HFFc6 (cell line): ENCODE results near the gene SYNGR4. TPM values are rescaled to one million over a fixed set of nuclear protein-coding genes. Genes with fewer than 3 reads are reported as not detected.

Experiments
- DNase-seq: peaks from one replicate; pipeline ENCODE4 v3.0.0-alpha.2; 2018
- H3K27ac Mint-ChIP-seq: 2 replicates; pipeline ENCODE4 v1.8.0; 2020; ENCODE audit warnings: mild to moderate bottlenecking, mixed read lengths
- H3K27me3 Mint-ChIP-seq: 2 replicates; pipeline ENCODE4 v1.8.0; 2021; ENCODE audit warnings: mild to moderate bottlenecking, moderate library complexity, mixed read lengths; ENCODE audit not compliant: insufficient read depth
- H3K36me3 Mint-ChIP-seq: 2 replicates; pipeline ENCODE4 v1.8.0; 2021; ENCODE audit warnings: low read depth, mixed read lengths
- H3K4me1 Mint-ChIP-seq: 2 replicates; pipeline ENCODE4 v1.8.0; 2020; ENCODE audit warnings: low read depth, mixed read lengths
- H3K4me3 Mint-ChIP-seq: 2 replicates; pipeline ENCODE4 v1.8.0; 2020; ENCODE audit warnings: mild to moderate bottlenecking, moderate library complexity, mixed read lengths
- H3K9me3 Mint-ChIP-seq: 2 replicates; pipeline ENCODE4 v1.8.0; 2020; ENCODE audit warnings: mild to moderate bottlenecking, mixed read lengths
- CTCF ChIP-seq: fragments of 200-600 bp; sonication (generic); IDR thresholded peaks from 2 replicates; pipeline ENCODE4 v1.5.0; 2021; ENCODE audit warnings: antibody characterized with exemption, mild to moderate bottlenecking
- total RNA-seq, 6 experiments: library from RNA; stranded (reverse); fragmentation: NEBNext Ultra II Directional; extraction: Animal tissue kit (Norgen Biotek cat#: 25700); gene quantifications; 2 replicates in 1 of 6; 3 replicates in 5 of 6; pipeline ENCODE4 v1.2.3, GENCODE V29; 2021

SYNGR4 gene
- total RNA-seq, 6 experiments from 2014 or later: not detected

- peaks cover 34% of the 10 kb centered on the region for H3K36me3 Mint-ChIP-seq
- TF ChIP-seq CTCF: no peak
- no peak for DNase-seq
- H3K27me3 Mint-ChIP-seq: peaks cover 2% of the 10 kb centered on the region
- H3K4me1 Mint-ChIP-seq: peaks cover 44% of the 10 kb centered on the region
- H3K4me3 Mint-ChIP-seq: peak overlapping the region; percentile 71; the same call in 1 of the 2 replicates
- peak overlapping the region; percentile 70; the same call in 1 of the 2 replicates for H3K27ac Mint-ChIP-seq
- no peaks in the 10 kb centered on the region for H3K9me3 Mint-ChIP-seq
These were observed 31.9 kb upstream of the SYNGR4 start for GRCh38 chr19:48332351-48332661.

- Mint-ChIP-seq H3K36me3 (peaks cover 29% of the 10 kb centered on the region), H3K4me1 (peaks cover 44% of the 10 kb centered on the region), H3K27me3 (peaks cover 2% of the 10 kb centered on the region), H3K4me3 (peak overlapping the region; percentile 71), H3K9me3 (no peaks in the 10 kb centered on the region), H3K27ac (peak overlapping the region; percentile 70)
- no peak for TF ChIP-seq CTCF
- peak; percentile 93 for DNase-seq
These were observed 31.3 kb upstream of the SYNGR4 start for GRCh38 chr19:48332662-48333466.

DNA sequence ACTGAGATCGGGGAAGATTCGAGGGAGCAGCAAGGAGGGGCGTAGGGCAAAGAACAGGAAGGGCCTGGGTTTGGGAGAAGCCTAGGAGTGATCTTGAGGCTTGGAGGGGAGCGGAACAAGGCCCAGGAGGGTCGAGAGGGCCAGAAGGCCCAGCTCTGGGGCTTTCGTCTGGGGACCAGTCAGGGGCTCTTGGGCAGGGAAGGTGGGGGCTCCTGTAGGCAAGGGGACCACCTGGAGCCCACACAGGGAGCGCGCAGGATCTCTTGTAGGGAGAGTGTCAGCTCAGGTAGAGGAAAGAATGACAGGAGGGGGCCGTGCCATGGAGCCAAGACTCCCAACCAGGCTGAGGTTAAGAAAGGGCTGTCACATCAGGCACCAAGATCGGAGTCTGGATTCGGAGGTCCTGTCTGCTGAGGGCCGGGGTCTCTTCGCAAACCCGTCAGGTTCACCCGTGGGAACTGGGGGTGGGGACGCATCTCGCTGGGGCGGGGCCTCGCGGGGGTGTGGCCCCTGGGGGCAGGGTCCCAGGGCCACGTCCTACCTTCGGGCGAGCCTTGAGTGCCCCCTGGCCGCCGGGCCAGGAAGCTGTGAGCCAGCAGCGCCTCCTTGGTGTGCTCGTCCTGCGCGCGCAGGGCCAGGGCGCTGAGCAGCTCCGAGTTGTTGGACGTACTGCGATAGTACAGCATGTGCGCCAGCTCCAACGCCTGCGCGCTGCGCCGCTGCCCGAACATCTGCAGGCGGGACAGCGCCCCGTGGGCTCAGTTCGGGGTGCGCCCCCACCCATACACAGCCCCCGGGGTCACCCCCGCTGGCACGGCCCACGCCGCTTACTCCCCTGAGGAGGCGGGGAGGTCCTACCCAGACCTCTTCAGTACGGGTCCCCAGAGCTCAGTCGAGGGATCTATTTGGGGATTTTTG is 30.4 kb upstream of the SYNGR4 start:
- TF ChIP-seq CTCF: peak; percentile 88
- peaks cover 39% of the 10 kb centered on the region for H3K4me1 Mint-ChIP-seq
- no peaks in the 10 kb centered on the region for H3K9me3 Mint-ChIP-seq
- DNase-seq: peak; percentile 87
- peak overlapping the region; percentile 71 for H3K4me3 Mint-ChIP-seq
- peak overlapping the region; percentile 70 for H3K27ac Mint-ChIP-seq
- peaks cover 5% of the 10 kb centered on the region for H3K27me3 Mint-ChIP-seq
- peaks cover 24% of the 10 kb centered on the region for H3K36me3 Mint-ChIP-seq

GRCh38 chr19:48338253-48338755 is 25.9 kb upstream of the SYNGR4 start:
- no peak for DNase-seq
- peaks cover 6% of the 10 kb centered on the region for H3K27me3 Mint-ChIP-seq
- H3K4me1 Mint-ChIP-seq: peaks cover 18% of the 10 kb centered on the region
- no peak overlapping the region for H3K27ac Mint-ChIP-seq
- H3K36me3 Mint-ChIP-seq: no peaks in the 10 kb centered on the region
- H3K4me3 Mint-ChIP-seq: no peak overlapping the region
- H3K9me3 Mint-ChIP-seq: no peaks in the 10 kb centered on the region
- no peak for TF ChIP-seq CTCF

- Mint-ChIP-seq H3K9me3 (no peaks in the 10 kb centered on the region), H3K27ac (no peak overlapping the region), H3K4me3 (no peak overlapping the region), H3K4me1 (peaks cover 13% of the 10 kb centered on the region), H3K36me3 (no peaks in the 10 kb centered on the region), H3K27me3 (peaks cover 4% of the 10 kb centered on the region; the same call in 1 of the 2 replicates)
- no peak for TF ChIP-seq CTCF
- DNase-seq: no peak
These were observed 25.2 kb upstream of the SYNGR4 start for GRCh38 chr19:48338802-48339503.
